PFSK-1 (cell line): ENCODE data around the gene LUM.

ENCODE experiments used
- POLR2AphosphoS5 ChIP-seq: IDR thresholded peaks from 2 replicates; pipeline ENCODE4 v1.6.1; 2012; ENCODE audit warnings: low read depth, mild to moderate bottlenecking, control low read depth, low read length, moderate library complexity
- REST ChIP-seq, 2 experiments: IDR thresholded peaks; 2 replicates each; pipeline versions ENCODE4 v1.6.1 to v1.8.0; 2011 to 2012; ENCODE audit warnings: low read depth in 2 of 2, low read length in 2 of 2, control low read depth in 1 of 2, inconsistent platforms in 1 of 2, mild to moderate bottlenecking in 1 of 2, moderate library complexity in 1 of 2; ENCODE audit not compliant: insufficient read depth in 1 of 2
- TAF1 ChIP-seq: IDR thresholded peaks from 2 replicates; pipeline ENCODE4 v1.6.1; 2012; ENCODE audit warnings: low read length, control low read depth, borderline replicate concordance; ENCODE audit not compliant: insufficient read depth

- TF ChIP-seq POLR2AphosphoS5 (no peak), TAF1 (no peak), REST (IDR thresholded peaks at IDR 0.05; ENCODE audit: insufficient read depth in 1 of 2, low read depth in 2 of 2, low read length in 2 of 2) (no peak)
Observed at GRCh38 chr12:91100906-91101305, 10.4 kb downstream of the LUM start.
